K562 (cell line): ENCODE results near the gene NDUFA3. TPM values are rescaled to one million over a fixed set of nuclear protein-coding genes. Genes with fewer than 3 reads are reported as not detected.
"Not testable (repeated sequence)": the region's sequence is repeated elsewhere in the genome, so short reads cannot be mapped to it uniquely, and the experiment has no call there.

Experiments
- CREB1 ChIP-seq, 2 experiments: sonication (generic) in 1 of 2; formaldehyde crosslinking in 1 of 2; IDR thresholded peaks; 2 replicates each; pipeline versions ENCODE4 v1.6.1 to v1.8.0; 2012 to 2022; ENCODE audit warnings: inconsistent platforms in 1 of 2, mild to moderate bottlenecking in 1 of 2, missing genetic modification reagents in 1 of 2, moderate library complexity in 1 of 2
- CREM ChIP-seq: IDR thresholded peaks from 2 replicates; pipeline ENCODE4 v1.6.1; 2014; ENCODE audit warnings: antibody characterized with exemption, low read depth
- HDAC8 ChIP-seq: fragments of 450-650 bp; IDR thresholded peaks from 2 replicates; pipeline ENCODE4 v1.6.1; 2016; ENCODE audit warnings: mild to moderate bottlenecking, missing genetic modification characterization, moderate library complexity, missing compliant biosample characterization
- NR1H2 ChIP-seq: sonication (generic); formaldehyde crosslinking; IDR thresholded peaks from 2 replicates; pipeline ENCODE4 v1.4.0; 2020; ENCODE audit warnings: mild to moderate bottlenecking, missing genetic modification reagents
- ZBTB33 ChIP-seq: sonication (generic); formaldehyde crosslinking; IDR thresholded peaks from 2 replicates; pipeline ENCODE4 v1.8.1; 2023; ENCODE audit warnings: mild to moderate bottlenecking, missing genetic modification reagents
- polyA plus RNA-seq, 8 experiments: library from polyadenylated mRNA; depleted of rRNA in 4 of 8; stranded (reverse) in 5 of 8; unstranded in 3 of 8; fragments of >200 nt; fragmentation: Nextera tagmentation in 2 of 8; fragmentation: Illumina TruSeq in 1 of 8; extraction: Ambion mirVana in 2 of 8; extraction: Trizol in 1 of 8; gene quantifications; 2 replicates each; pipeline versions ENCODE4 v1.2.1 to v1.2.3, GENCODE V29; 2011 to 2014; ENCODE audit warnings: inconsistent platforms in 1 of 8, missing spikeins in 1 of 8
- total RNA-seq, 7 experiments: library from RNA; depleted of rRNA in 6 of 7; stranded (reverse); fragments of >200 nt in 6 of 7; fragmentation: Illumina TruSeq in 2 of 7; extraction: Trizol in 2 of 7; gene quantifications; 2 replicates each; pipeline versions ENCODE4 v1.2.1 to v1.2.3, GENCODE V29; 2011 to 2021; ENCODE audit warnings: low replicate concordance in 1 of 7
- TF ChIP-seq, protein P1 (sequence below): fragments of 450-650 bp; IDR thresholded peaks from 2 replicates; pipeline ENCODE4 v1.6.1; 2014; ENCODE audit warnings: low read depth, mild to moderate bottlenecking, moderate library complexity, borderline replicate concordance

The NDUFA3 gene
- total and polyA plus RNA-seq, 9 of the 15 experiments (the other 6 are each of a cell fraction or from before 2014, with no cell fraction given): 39.2 to 279 (median 138) TPM

DNA sequence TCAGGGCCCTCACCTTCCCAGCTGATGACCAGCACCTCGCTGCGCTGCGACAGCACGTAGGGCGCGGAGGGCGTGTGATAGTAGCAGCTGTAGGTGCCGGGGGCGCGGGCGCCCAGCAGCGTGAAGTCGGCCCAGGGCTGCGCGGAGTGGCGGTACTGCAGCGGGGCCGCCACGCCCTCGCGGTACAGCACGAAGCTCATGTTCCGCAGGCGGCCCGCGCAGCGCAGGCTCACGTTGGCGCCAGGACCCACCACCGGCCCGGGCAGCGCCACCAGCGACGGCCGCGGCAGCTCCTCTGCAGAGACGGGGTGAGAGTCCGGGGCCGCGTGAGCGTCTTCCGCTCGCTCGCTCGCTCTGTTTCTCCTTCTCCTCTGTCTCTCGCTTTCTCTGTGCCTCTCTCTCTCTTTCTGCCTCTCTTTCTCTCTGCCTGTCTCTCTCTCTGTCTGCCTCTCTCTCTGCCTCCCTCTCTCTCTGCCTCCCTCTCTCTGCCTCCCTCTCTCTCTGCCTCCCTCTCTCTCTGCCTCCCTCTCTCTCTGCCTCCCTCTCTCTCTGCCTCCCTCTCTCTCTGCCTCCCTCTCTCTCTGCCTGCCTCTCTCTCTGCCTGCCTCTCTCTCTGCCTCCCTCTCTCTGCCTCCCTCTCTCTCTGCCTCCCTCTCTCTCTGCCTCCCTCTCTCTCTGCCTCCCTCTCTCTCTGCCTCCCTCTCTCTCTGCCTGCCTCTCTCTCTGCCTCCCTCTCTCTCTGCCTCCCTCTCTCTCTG, 6.6 kb upstream of the NDUFA3 start (continued):
- TF ChIP-seq CREM (0 out of 2 replicates have a peak, but pooled peaks have one; percentile 4), CREB1 (CRISPR knock-in tag; IDR thresholded peaks at IDR 0.05) (peak; percentile 65), NR1H2 (CRISPR knock-in tag) (peak; percentile 95; the same call in 1 of the 2 replicates), ZBTB33 (peak; percentile 80), HDAC8 (tag) (0 out of 2 replicates have a peak, but pooled peaks have one; percentile 25)
- TF ChIP-seq, protein P1, sequence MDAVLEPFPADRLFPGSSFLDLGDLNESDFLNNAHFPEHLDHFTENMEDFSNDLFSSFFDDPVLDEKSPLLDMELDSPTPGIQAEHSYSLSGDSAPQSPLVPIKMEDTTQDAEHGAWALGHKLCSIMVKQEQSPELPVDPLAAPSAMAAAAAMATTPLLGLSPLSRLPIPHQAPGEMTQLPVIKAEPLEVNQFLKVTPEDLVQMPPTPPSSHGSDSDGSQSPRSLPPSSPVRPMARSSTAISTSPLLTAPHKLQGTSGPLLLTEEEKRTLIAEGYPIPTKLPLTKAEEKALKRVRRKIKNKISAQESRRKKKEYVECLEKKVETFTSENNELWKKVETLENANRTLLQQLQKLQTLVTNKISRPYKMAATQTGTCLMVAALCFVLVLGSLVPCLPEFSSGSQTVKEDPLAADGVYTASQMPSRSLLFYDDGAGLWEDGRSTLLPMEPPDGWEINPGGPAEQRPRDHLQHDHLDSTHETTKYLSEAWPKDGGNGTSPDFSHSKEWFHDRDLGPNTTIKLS: peak; percentile 48; the same call in 1 of the 2 replicates
- TF ChIP-seq CREB1 (IDR thresholded peaks at IDR 0.05): not testable (repeated sequence)
